ENCODE results near the gene RUFY1.
"Not testable (repeated sequence)": the region's sequence is repeated elsewhere in the genome, so short reads cannot be mapped to it uniquely, and the experiment has no call there.

The RUFY1 gene

GRCh38 chr5:179634370-179635172, 84.2 kb downstream of the RUFY1 start:
- H3K79me2 ChIP-seq (ENCODE audit: insufficient read depth, low read length); H4K20me1 ChIP-seq (ENCODE audit: insufficient read depth, low read length); H3K9me3 ChIP-seq (ENCODE audit: low read length); H3K27ac ChIP-seq (ENCODE audit: low read depth, low read length, poor library complexity, severe bottlenecking); H3K9me2 ChIP-seq (ENCODE audit: low read depth, low read length); H3K4me2 ChIP-seq (ENCODE audit: low read length); H3F3A ChIP-seq (ENCODE audit: insufficient read depth, low read length); H3K9ac ChIP-seq (ENCODE audit: low read length); H3K4me1 ChIP-seq (ENCODE audit: insufficient read depth, low read length, severe bottlenecking); H2AFZ ChIP-seq (ENCODE audit: low read length); H3K36me3 ChIP-seq (ENCODE audit: insufficient read depth, low read length); H3K4me3 ChIP-seq (ENCODE audit: low read depth, low read length, poor library complexity, severe bottlenecking); H3K27me3 ChIP-seq (ENCODE audit: insufficient read depth, low read length): not testable (repeated sequence)

GRCh38 chr5:179639296-179639695, 88.9 kb downstream of the RUFY1 start:
- H3K9me3 ChIP-seq (ENCODE audit: low read length); H3K4me3 ChIP-seq (ENCODE audit: low read depth, low read length, poor library complexity, severe bottlenecking); H3K9me2 ChIP-seq (ENCODE audit: low read depth, low read length); H3K27ac ChIP-seq (ENCODE audit: low read depth, low read length, poor library complexity, severe bottlenecking); H3K9ac ChIP-seq (ENCODE audit: low read length); H3K4me1 ChIP-seq (ENCODE audit: insufficient read depth, low read length, severe bottlenecking); H4K20me1 ChIP-seq (ENCODE audit: insufficient read depth, low read length); H3K27me3 ChIP-seq (ENCODE audit: insufficient read depth, low read length); H3F3A ChIP-seq (ENCODE audit: insufficient read depth, low read length); H3K36me3 ChIP-seq (ENCODE audit: insufficient read depth, low read length); H3K79me2 ChIP-seq (ENCODE audit: insufficient read depth, low read length); H3K4me2 ChIP-seq (ENCODE audit: low read length); H2AFZ ChIP-seq (ENCODE audit: low read length): not testable (repeated sequence)

GRCh38 chr5:179641745-179642144, 91.4 kb downstream of the RUFY1 start:
- H3K27me3 ChIP-seq (ENCODE audit: insufficient read depth, low read length); H3K9ac ChIP-seq (ENCODE audit: low read length); H3K9me2 ChIP-seq (ENCODE audit: low read depth, low read length); H3K9me3 ChIP-seq (ENCODE audit: low read length); H3K79me2 ChIP-seq (ENCODE audit: insufficient read depth, low read length); H3K36me3 ChIP-seq (ENCODE audit: insufficient read depth, low read length); H2AFZ ChIP-seq (ENCODE audit: low read length); H3K27ac ChIP-seq (ENCODE audit: low read depth, low read length, poor library complexity, severe bottlenecking); H4K20me1 ChIP-seq (ENCODE audit: insufficient read depth, low read length); H3K4me1 ChIP-seq (ENCODE audit: insufficient read depth, low read length, severe bottlenecking); H3F3A ChIP-seq (ENCODE audit: insufficient read depth, low read length); H3K4me3 ChIP-seq (ENCODE audit: low read depth, low read length, poor library complexity, severe bottlenecking); H3K4me2 ChIP-seq (ENCODE audit: low read length): not testable (repeated sequence)

GRCh38 chr5:179642626-179643025, 92.3 kb downstream of the RUFY1 start:
- not testable (repeated sequence) for H3K79me2 ChIP-seq (ENCODE audit: insufficient read depth, low read length); H3K9me3 ChIP-seq (ENCODE audit: low read length); H2AFZ ChIP-seq (ENCODE audit: low read length); H3K9me2 ChIP-seq (ENCODE audit: low read depth, low read length); H4K20me1 ChIP-seq (ENCODE audit: insufficient read depth, low read length); H3K27ac ChIP-seq (ENCODE audit: low read depth, low read length, poor library complexity, severe bottlenecking); H3K9ac ChIP-seq (ENCODE audit: low read length); H3K27me3 ChIP-seq (ENCODE audit: insufficient read depth, low read length); H3K4me2 ChIP-seq (ENCODE audit: low read length); H3K36me3 ChIP-seq (ENCODE audit: insufficient read depth, low read length); H3K4me3 ChIP-seq (ENCODE audit: low read depth, low read length, poor library complexity, severe bottlenecking); H3K4me1 ChIP-seq (ENCODE audit: insufficient read depth, low read length, severe bottlenecking); H3F3A ChIP-seq (ENCODE audit: insufficient read depth, low read length)

DNA sequence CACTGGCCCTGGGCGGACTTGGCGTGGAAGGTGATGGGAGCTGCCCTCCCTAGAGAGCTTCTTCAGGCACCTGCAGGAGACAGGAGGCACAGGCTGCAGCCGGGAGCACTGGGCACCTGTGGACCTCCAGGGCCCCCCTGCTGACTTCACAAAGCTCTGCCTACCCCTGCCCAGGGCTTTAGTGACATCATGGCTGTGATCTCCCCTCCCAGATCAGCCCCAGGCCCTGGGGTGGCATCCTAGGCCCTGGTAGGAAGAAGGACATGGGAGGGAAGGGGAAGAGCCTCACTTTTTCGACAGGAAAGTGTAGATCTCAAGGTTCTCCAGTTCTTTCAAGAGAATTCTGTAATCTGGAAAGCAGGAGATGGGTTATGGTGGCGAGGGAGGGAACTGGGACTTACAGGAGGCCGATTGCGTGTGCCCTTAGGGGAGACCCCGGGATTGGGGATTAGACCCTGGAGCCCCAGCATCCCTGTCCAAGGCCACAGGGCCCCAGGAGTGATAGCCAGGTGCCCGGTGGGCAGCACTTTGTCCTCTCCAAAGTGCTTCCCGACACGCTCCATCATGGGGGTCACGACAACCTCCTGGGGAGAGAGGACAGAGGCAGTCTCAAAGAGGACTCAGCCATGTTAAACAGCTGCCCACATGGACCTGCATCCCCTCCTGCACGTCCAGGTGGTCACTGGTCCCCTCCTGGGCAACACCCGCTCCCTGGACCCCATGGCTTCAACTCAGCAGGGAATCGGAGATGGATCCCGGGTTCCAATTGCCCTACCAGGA, 93.0 kb downstream of the RUFY1 start:
- not testable (repeated sequence) for H3K4me3 ChIP-seq (ENCODE audit: low read depth, low read length, poor library complexity, severe bottlenecking); H3K9ac ChIP-seq (ENCODE audit: low read length); H3F3A ChIP-seq (ENCODE audit: insufficient read depth, low read length); H3K9me3 ChIP-seq (ENCODE audit: low read length); H3K27ac ChIP-seq (ENCODE audit: low read depth, low read length, poor library complexity, severe bottlenecking); H3K4me2 ChIP-seq (ENCODE audit: low read length); H3K27me3 ChIP-seq (ENCODE audit: insufficient read depth, low read length); H3K36me3 ChIP-seq (ENCODE audit: insufficient read depth, low read length); H3K9me2 ChIP-seq (ENCODE audit: low read depth, low read length); H2AFZ ChIP-seq (ENCODE audit: low read length); H4K20me1 ChIP-seq (ENCODE audit: insufficient read depth, low read length); H3K79me2 ChIP-seq (ENCODE audit: insufficient read depth, low read length); H3K4me1 ChIP-seq (ENCODE audit: insufficient read depth, low read length, severe bottlenecking)

- H4K20me1 ChIP-seq (ENCODE audit: insufficient read depth, low read length); H3K9me3 ChIP-seq (ENCODE audit: low read length); H2AFZ ChIP-seq (ENCODE audit: low read length); H3K79me2 ChIP-seq (ENCODE audit: insufficient read depth, low read length); H3K4me3 ChIP-seq (ENCODE audit: low read depth, low read length, poor library complexity, severe bottlenecking); H3K4me1 ChIP-seq (ENCODE audit: insufficient read depth, low read length, severe bottlenecking); H3K9me2 ChIP-seq (ENCODE audit: low read depth, low read length); H3K27ac ChIP-seq (ENCODE audit: low read depth, low read length, poor library complexity, severe bottlenecking); H3K4me2 ChIP-seq (ENCODE audit: low read length); H3K36me3 ChIP-seq (ENCODE audit: insufficient read depth, low read length); H3K27me3 ChIP-seq (ENCODE audit: insufficient read depth, low read length); H3K9ac ChIP-seq (ENCODE audit: low read length); H3F3A ChIP-seq (ENCODE audit: insufficient read depth, low read length): not testable (repeated sequence)
These were observed 94.4 kb downstream of the RUFY1 start for GRCh38 chr5:179644766-179645165.

Measured in OCI-LY1 (cell line).